Stimulated activated CD4-positive, alpha-beta T cell treated with anti-CD3 and anti-CD28 coated beads, Interleukin-2, amount 100 ng/mL, for 24 hours (primary cell): Measurements from ENCODE around the gene CYB5B.

Experiments used
- DNase-seq, 2 donors: peaks; one replicate each; pipeline ENCODE4 v3.0.0-alpha.2; 2020

Gene CYB5B

GRCh38 chr16:69490707-69491324 is 66.4 kb downstream of the CYB5B start:
- DNase-seq = no peak

- DNase-seq = peak; percentile 37 to 41
These were observed 70.6 kb downstream of the CYB5B start for GRCh38 chr16:69494991-69495392.

- DNase-seq = no peak
These were observed 71.4 kb downstream of the CYB5B start for GRCh38 chr16:69495821-69496220.

- no peak for DNase-seq
These were observed 72.0 kb downstream of the CYB5B start for GRCh38 chr16:69496376-69496775.

- no peak for DNase-seq
These were observed 72.5 kb downstream of the CYB5B start for GRCh38 chr16:69496896-69497295.

GRCh38 chr16:69497876-69498596 is 73.6 kb downstream of the CYB5B start:
- DNase-seq = no peak

GRCh38 chr16:69498926-69499325 is 74.5 kb downstream of the CYB5B start:
- DNase-seq = no peak

- no peak for DNase-seq
These were observed 75.3 kb downstream of the CYB5B start for GRCh38 chr16:69499541-69500230.

- DNase-seq = no peak
These were observed 76.1 kb downstream of the CYB5B start for GRCh38 chr16:69500496-69500895.

GRCh38 chr16:69501956-69502745 is 77.7 kb downstream of the CYB5B start:
- DNase-seq = no peak

GRCh38 chr16:69503244-69503643 is 78.8 kb downstream of the CYB5B start:
- DNase-seq = no peak

- no peak for DNase-seq
These were observed 83.8 kb downstream of the CYB5B start for GRCh38 chr16:69508033-69508755.

- no peak for DNase-seq
These were observed 84.7 kb downstream of the CYB5B start for GRCh38 chr16:69509125-69509524.

- DNase-seq = no peak
These were observed 87.2 kb downstream of the CYB5B start for GRCh38 chr16:69511651-69512050.

GRCh38 chr16:69513180-69513966 is 89.0 kb downstream of the CYB5B start:
- no peak for DNase-seq

GRCh38 chr16:69514356-69514755 is 89.9 kb downstream of the CYB5B start:
- no peak for DNase-seq
